Prostate gland (tissue), 2 donors: ENCODE measurements around the gene TESK1. TPM values are rescaled to one million over a fixed set of nuclear protein-coding genes. Genes with fewer than 3 reads are reported as not detected.
"Not testable (repeated sequence)": the region's sequence is repeated elsewhere in the genome, so short reads cannot be mapped to it uniquely, and the experiment has no call there.

Source experiments
- DNase-seq: peaks from one replicate; pipeline ENCODE4 v3.0.0-alpha.2; 2019; ENCODE audit warnings: low spot score
- H3K27ac ChIP-seq, 2 donors: fragments of 200-600 bp; sonication (generic); 2 replicates each; pipeline ENCODE4 v1.5.1; 2017 to 2019
- H3K27me3 ChIP-seq: fragments of 200-600 bp; sonication (generic); replicated peaks from 2 replicates; pipeline ENCODE4 v1.5.1; 2019; ENCODE audit not compliant: insufficient read depth
- H3K36me3 ChIP-seq, 2 donors: fragments of 200-600 bp; sonication (generic); 1 replicate in 1 of 2; 2 replicates in 1 of 2; pipeline versions ENCODE4 v1.5.1 to v1.8.1; 2017 to 2019
- H3K4me1 ChIP-seq: fragments of 200-600 bp; sonication (generic); replicated peaks from 2 replicates; pipeline ENCODE4 v1.5.1; 2019
- H3K4me3 ChIP-seq, 2 donors: fragments of 200-600 bp; sonication (generic); 2 replicates each; pipeline ENCODE4 v1.5.1; 2017 to 2019
- H3K9me3 ChIP-seq: fragments of 200-600 bp; sonication (generic); 2 replicates; pipeline ENCODE4 v1.5.1; 2017
- POLR2A ChIP-seq: fragments of 450-650 bp; IDR thresholded peaks from one replicate; pipeline ENCODE4 v1.6.1; 2016; ENCODE audit warnings: antibody characterized with exemption, mild to moderate bottlenecking
- POLR2AphosphoS5 ChIP-seq: sonication (generic); formaldehyde crosslinking; IDR thresholded peaks from one replicate; pipeline ENCODE4 v1.6.1; 2017; ENCODE audit warnings: antibody characterized with exemption
- WGBS: methylation state at CpG from one replicate; pipeline ENCODE4 v1.1.5; 2018; 5-methylcytosine and 5-hydroxymethylcytosine counted together
- intact Hi-C: fragments of 100-400 bp; cut with DNase I; formaldehyde crosslinking; loops from one replicate; pipeline ENCODE4 v1.14.2; 2022
- total RNA-seq, 2 donors: library from RNA; depleted of rRNA; stranded (reverse); fragments of >200 nt; gene quantifications; one replicate each; pipeline ENCODE4 v1.1.0, GENCODE V29; 2016
- TF ChIP-seq, protein P1 (sequence below), 4 experiments: fragments of 200-600 bp in 2 of 4; fragments of 450-650 bp in 2 of 4; sonication (generic) in 2 of 4; IDR thresholded peaks; 1 replicate in 3 of 4; 2 replicates in 1 of 4; pipeline ENCODE4 v1.5.1; 2016 to 2019; ENCODE audit warnings: antibody characterized with exemption in 4 of 4, mild to moderate bottlenecking in 2 of 4, moderate library complexity in 2 of 4

TESK1 gene
- total RNA-seq, 2 donors from 2014 or later, result 40.2 to 67.3 TPM

DNA sequence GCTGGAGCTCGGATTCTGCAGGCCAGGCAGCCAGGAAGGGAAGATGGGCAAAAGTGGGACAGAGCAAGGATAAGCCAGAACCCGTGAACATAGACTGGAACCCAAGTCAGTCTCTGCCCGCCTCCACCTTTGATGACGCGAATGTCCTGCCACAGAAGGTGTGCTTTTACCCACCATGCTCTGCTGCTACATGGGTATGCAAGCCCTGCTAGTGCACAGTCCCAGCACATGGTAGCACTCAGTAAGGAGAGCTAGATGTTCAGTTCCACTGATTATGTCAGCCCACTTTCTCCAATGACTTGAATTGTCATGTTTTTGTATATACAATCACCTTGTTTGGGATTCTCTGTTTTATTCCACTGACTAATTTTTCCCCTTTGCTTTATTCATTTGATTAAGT is 24.5 kb downstream of the TESK1 start:
- intact Hi-C loops, result no loop called here
- WGBS, result 89% methylated on average over 5 of the region's 5 CpGs
- no peak for DNase-seq
- Histone ChIP-seq H3K27ac (no peak overlapping the region), H3K27me3 (no peaks in the 10 kb centered on the region), H3K4me1 (no peaks in the 10 kb centered on the region), H3K36me3 (no peaks in the 10 kb centered on the region), H3K9me3 (no peaks in the 10 kb centered on the region), H3K4me3 (no peak overlapping the region)
- no peak for TF ChIP-seq POLR2A
- TF ChIP-seq POLR2AphosphoS5, result no peak
- TF ChIP-seq, protein P1, sequence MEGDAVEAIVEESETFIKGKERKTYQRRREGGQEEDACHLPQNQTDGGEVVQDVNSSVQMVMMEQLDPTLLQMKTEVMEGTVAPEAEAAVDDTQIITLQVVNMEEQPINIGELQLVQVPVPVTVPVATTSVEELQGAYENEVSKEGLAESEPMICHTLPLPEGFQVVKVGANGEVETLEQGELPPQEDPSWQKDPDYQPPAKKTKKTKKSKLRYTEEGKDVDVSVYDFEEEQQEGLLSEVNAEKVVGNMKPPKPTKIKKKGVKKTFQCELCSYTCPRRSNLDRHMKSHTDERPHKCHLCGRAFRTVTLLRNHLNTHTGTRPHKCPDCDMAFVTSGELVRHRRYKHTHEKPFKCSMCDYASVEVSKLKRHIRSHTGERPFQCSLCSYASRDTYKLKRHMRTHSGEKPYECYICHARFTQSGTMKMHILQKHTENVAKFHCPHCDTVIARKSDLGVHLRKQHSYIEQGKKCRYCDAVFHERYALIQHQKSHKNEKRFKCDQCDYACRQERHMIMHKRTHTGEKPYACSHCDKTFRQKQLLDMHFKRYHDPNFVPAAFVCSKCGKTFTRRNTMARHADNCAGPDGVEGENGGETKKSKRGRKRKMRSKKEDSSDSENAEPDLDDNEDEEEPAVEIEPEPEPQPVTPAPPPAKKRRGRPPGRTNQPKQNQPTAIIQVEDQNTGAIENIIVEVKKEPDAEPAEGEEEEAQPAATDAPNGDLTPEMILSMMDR (IDR thresholded peaks at IDR 0.05), result no peak

DNA sequence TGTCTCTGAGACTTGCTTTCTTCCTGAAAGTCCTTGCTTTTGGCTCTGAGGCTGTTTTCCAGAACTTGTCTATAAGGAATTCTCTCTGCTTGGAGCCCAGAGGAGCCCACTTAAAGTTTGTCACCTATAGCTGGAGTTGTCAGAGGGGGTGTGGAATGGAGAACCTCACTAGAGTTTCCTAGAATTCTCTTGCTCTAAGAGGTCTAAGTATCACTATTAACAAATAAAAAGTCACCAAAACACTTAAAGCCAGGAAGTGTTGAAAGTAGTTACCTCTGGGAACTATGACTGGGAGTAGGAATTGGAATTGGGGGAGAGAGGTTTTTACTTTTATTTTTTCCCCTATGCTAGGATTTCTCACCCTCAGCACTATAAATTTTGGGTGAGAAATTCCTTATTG is 30.7 kb downstream of the TESK1 start:
- DNase-seq, result no peak
- intact Hi-C loops, result no loop called here
- Histone ChIP-seq H3K36me3 (no peaks in the 10 kb centered on the region), H3K9me3 (no peaks in the 10 kb centered on the region), H3K27me3 (no peaks in the 10 kb centered on the region), H3K4me1 (no peaks in the 10 kb centered on the region), H3K4me3 (no peak overlapping the region), H3K27ac (no peak overlapping the region)
- no peak for TF ChIP-seq POLR2A

DNA sequence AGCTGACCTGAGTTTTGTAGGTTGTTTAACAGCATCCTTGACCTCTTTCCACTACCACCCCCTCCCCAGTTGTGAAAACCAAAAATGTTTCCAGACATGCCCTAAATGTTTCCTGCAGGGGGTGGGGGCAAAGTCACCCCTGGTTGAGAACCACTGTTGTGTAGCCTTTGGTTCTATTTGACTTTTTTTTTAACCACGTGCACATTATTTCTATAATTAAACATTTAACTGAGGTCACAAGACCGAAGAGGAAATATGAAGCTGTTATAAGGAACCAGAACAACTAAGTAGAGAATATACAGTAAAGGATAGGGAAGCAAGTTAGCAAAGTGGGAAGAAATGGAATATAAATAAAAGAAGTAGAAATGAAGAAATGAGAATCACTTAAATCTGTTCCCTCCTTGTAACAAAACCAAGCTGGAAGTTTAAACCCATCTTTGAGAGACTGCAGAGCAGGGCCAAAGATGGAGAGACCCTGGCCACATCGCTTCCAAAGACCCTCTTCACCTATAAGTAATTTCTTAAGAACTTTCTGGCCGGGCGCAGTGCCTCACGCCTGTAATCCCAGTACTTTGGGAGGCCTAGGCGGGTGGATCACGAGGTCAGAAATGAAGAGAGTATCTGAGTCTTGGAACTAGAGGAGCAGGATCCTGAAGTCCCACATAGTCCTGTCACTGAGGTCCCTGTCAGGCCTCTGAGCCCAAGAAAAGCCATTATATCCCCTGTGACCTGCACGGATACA is 31.2 kb downstream of the TESK1 start:
- no peak overlapping the region for H3K4me3 ChIP-seq
- H3K4me1 ChIP-seq, result no peaks in the 10 kb centered on the region
- TF ChIP-seq POLR2AphosphoS5 (no peak), POLR2A (no peak)
- TF ChIP-seq, protein P1 (IDR thresholded peaks at IDR 0.05), result no peak
- no peaks in the 10 kb centered on the region for H3K36me3 ChIP-seq
- 75% methylated on average over 9 of the region's 9 CpGs for WGBS
- DNase-seq, result no peak
- H3K27ac ChIP-seq, result no peak overlapping the region
- H3K9me3 ChIP-seq, result no peaks in the 10 kb centered on the region
- no peaks in the 10 kb centered on the region for H3K27me3 ChIP-seq
- intact Hi-C loops, result no loop called here

DNA sequence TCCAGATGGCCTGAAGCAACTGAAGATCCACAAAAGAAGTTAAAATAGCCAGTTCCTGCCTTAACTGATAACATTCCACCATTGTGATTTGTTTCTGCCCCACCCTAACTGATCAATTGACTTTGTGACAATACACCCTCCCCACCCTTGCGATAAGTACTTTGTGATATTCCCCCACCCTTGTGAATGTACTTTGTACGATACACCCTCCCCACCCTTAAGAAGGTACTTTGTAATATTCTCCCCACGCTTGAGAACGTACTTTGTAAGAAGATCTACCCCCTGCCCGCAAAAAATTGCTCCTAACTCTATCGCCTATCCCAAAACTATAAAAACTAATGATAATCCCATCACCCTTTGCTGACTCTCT is 31.8 kb downstream of the TESK1 start:
- H3K36me3 ChIP-seq, H3K27me3 ChIP-seq, H3K9me3 ChIP-seq, H3K27ac ChIP-seq, H3K4me3 ChIP-seq, DNase-seq, intact Hi-C loops, H3K4me1 ChIP-seq: not testable (repeated sequence)
- WGBS, result 79% methylated on average over 6 of the region's 6 CpGs

DNA sequence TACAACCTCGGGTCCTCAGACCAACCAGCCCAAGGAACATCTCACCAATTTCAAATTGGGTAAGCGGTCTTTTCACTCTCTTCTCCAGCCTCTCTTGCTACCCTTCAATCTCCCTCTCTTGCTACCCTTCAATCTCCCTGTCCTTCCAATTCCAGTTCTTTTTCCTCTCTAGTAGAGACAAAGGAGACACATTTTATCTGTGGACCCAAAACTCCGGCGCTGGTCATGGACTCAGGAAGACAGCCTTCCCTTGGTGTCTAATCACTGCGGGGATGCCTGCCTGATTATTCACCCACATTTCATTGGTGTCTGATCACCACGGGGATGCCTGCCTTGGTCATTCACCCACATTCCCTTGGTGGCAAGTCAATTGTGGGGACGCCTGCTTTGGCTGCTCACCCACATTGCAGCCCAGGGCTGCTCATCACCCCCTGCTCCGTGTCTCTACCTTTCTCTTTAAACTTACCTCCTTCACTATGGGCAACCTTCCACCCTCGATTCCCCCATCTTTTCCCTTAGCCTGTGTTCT is 32.4 kb downstream of the TESK1 start:
- H3K9me3 ChIP-seq, result not testable (repeated sequence)

DNA sequence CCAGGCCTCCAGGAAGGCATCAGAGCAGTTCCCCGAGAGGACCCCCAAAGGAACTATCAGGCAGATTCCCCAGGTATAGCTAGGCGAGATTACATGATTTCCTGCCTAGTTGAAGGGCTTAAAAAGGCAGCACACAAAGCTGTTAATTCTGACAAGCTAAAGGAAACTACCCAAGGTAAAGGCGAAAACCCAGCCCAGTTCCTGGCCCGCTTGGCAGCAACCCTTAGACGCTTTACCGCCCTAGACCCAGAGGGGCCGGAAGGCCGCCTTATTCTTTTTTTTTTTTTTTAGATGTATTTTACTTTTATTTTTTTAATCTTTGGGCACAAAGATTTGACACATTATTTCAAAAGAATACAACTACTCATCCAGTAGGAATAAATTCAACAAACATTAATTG is 33.7 kb downstream of the TESK1 start:
- H3K27me3 ChIP-seq, H3K4me3 ChIP-seq, H3K27ac ChIP-seq, DNase-seq, H3K9me3 ChIP-seq, H3K4me1 ChIP-seq, H3K36me3 ChIP-seq, intact Hi-C loops: not testable (repeated sequence)
- WGBS, result 85% methylated on average over 7 of the region's 8 CpGs

More for the DNA sequence above, 32.4 kb downstream of the TESK1 start:
- H3K4me1 ChIP-seq, H3K36me3 ChIP-seq, H3K27me3 ChIP-seq, H3K4me3 ChIP-seq, intact Hi-C loops, DNase-seq, H3K27ac ChIP-seq: not testable (repeated sequence)
- 92% methylated on average over 9 of the region's 9 CpGs for WGBS

DNA sequence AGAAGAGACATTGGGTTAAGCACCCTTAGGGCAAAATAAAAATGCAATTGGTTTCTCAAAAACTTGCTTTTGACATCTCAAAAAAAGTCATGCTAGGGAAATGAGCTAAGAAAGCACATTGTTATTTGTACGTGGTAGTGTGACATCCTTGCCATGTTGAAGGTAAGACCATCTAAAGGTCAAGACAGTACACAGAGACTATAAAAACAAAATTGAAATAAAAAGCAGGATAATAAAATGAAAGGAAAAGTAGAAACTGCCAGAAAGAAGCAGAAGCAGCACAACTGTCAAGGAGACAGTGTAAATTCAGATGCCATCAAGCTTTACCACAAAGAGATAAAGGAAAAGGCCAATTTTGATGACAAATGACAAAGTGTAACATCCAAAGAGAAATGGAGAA is 34.2 kb downstream of the TESK1 start:
- H3K36me3 ChIP-seq, H3K4me3 ChIP-seq, DNase-seq, H3K27ac ChIP-seq, intact Hi-C loops, H3K4me1 ChIP-seq, H3K9me3 ChIP-seq, H3K27me3 ChIP-seq: not testable (repeated sequence)
- 42% methylated on average over 1 of the region's 1 CpG for WGBS
